ENCODE results near the gene STXBP1. TPM values are rescaled to one million over a fixed set of nuclear protein-coding genes. Genes with fewer than 3 reads are reported as not detected.
A peak's percentile ranks its signal among the peaks of the same experiment; 100 is the strongest.

Gene STXBP1
- total and polyA plus RNA-seq, 2 experiments from 2014 or later = 48.6 to 50.4 TPM

- TF ChIP-seq, protein P1, sequence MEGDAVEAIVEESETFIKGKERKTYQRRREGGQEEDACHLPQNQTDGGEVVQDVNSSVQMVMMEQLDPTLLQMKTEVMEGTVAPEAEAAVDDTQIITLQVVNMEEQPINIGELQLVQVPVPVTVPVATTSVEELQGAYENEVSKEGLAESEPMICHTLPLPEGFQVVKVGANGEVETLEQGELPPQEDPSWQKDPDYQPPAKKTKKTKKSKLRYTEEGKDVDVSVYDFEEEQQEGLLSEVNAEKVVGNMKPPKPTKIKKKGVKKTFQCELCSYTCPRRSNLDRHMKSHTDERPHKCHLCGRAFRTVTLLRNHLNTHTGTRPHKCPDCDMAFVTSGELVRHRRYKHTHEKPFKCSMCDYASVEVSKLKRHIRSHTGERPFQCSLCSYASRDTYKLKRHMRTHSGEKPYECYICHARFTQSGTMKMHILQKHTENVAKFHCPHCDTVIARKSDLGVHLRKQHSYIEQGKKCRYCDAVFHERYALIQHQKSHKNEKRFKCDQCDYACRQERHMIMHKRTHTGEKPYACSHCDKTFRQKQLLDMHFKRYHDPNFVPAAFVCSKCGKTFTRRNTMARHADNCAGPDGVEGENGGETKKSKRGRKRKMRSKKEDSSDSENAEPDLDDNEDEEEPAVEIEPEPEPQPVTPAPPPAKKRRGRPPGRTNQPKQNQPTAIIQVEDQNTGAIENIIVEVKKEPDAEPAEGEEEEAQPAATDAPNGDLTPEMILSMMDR (conservative IDR thresholded peaks at IDR 0.05; ENCODE audit: low read depth in 2 of 2) = no peak
- TF ChIP-seq REST (IDR thresholded peaks at IDR 0.05; ENCODE audit: unreplicated experiment) = no peak
Measured at GRCh38 chr9:127611603-127611898, 526 bp upstream of the STXBP1 start (continued).

DNA sequence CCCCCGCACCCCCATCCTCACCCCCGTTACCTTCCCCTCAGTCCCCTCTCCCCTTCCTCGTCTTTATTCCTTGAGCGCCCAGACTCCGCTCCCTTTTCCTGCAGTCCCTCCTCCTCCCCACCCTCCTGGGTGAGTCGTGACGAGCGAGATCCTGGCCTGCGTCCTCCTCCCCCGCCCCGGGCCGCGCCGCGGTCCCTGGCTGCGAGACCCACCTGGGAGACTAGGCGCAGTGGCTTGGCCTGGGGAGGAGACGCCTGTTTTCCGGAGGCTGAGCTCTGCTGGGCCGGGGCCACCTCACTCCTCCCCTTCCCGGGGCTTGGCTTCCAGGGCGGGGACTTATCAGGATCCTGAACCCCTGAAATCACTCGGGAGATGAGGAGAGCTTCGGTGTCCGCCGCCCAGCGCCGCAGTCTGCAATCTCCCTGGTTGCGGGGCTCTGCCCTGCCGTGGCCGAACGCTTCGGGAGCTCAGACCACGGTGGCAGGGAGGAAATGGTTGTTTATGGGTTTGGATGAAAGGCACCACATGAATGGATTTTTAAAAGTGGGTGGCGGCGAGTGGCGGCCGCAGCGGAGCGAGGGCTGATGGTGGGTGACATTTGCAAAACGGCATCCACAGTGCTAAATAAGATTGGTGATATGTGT is 984 bp downstream of the STXBP1 start:
- peak overlapping the region; percentile 48; the same call in 1 of the 2 replicates for H2AFZ ChIP-seq
- H3K79me2 ChIP-seq (replicated peaks; ENCODE audit: insufficient read depth) = peaks cover 46% of the 10 kb centered on the region
- Mint-ChIP-seq H3K27me3 (ENCODE audit: insufficient read depth, low read depth, poor library complexity) (peaks cover 28% of the 10 kb centered on the region), H3K4me3 (peak overlapping the region; percentile 97), H3K36me3 (ENCODE audit: low read depth) (no peaks in the 10 kb centered on the region; the same call in 2 of the 3 replicates), H3K4me1 (peaks cover 18% of the 10 kb centered on the region), H3K9me3 (peaks cover 2% of the 10 kb centered on the region; the same call in 1 of the 3 replicates), H3K27ac (peak overlapping the region; percentile 39; the same call in 1 of the 2 replicates)
- H3K4me3 ChIP-seq = peak overlapping the region; percentile 86
- 0 out of 2 replicates have a peak, but pooled peaks cover 8% of the 10 kb centered on the region for H3F3A ChIP-seq (replicated peaks; ENCODE audit: low read depth)
- H3K27me3 ChIP-seq (ENCODE audit: insufficient read depth) = peaks cover 29% of the 10 kb centered on the region
- peaks cover 16% of the 10 kb centered on the region for H3K4me1 ChIP-seq (ENCODE audit: insufficient read depth)
- H3K4me2 ChIP-seq = peak overlapping the region; percentile 75
- no peaks in the 10 kb centered on the region for H3K36me3 ChIP-seq (ENCODE audit: insufficient read depth)
- ATAC-seq (peak; percentile 14), DNase-seq (ENCODE audit: low spot score) (peak; percentile 81)
- no peaks in the 10 kb centered on the region for H3K9me2 ChIP-seq (ENCODE audit: insufficient read depth)
- peaks cover 8% of the 10 kb centered on the region for H4K20me1 ChIP-seq (replicated peaks; ENCODE audit: insufficient read depth)
- H3K27ac ChIP-seq (ENCODE audit: low read depth) = no peak overlapping the region
- no peak for TF ChIP-seq ZNF331 (CRISPR knock-in tag; IDR thresholded peaks at IDR 0.05; ENCODE audit: low read depth)
- no peak for TF ChIP-seq EZH2 (IDR thresholded peaks at IDR 0.05; ENCODE audit: low read depth, unreplicated experiment)
- TF ChIP-seq STAT1 (IDR thresholded peaks at IDR 0.05; ENCODE audit: unreplicated experiment) = no peak
- TF ChIP-seq, protein P2, sequence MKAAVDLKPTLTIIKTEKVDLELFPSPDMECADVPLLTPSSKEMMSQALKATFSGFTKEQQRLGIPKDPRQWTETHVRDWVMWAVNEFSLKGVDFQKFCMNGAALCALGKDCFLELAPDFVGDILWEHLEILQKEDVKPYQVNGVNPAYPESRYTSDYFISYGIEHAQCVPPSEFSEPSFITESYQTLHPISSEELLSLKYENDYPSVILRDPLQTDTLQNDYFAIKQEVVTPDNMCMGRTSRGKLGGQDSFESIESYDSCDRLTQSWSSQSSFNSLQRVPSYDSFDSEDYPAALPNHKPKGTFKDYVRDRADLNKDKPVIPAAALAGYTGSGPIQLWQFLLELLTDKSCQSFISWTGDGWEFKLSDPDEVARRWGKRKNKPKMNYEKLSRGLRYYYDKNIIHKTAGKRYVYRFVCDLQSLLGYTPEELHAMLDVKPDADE (IDR thresholded peaks at IDR 0.05) = no peak
- TF ChIP-seq NANOG (IDR thresholded peaks at IDR 0.05; ENCODE audit: borderline replicate concordance) = no peak
- TF ChIP-seq POLR2AphosphoS5 (IDR thresholded peaks at IDR 0.05; ENCODE audit: low read depth) = no peak; the same call in 1 of the 2 replicates
- no peak for TF ChIP-seq ZNF462 (CRISPR knock-in tag; IDR thresholded peaks at IDR 0.05)

All from GM23338 (cell line).